ENCODE results near the gene PPTC7.

PPTC7 gene

DNA sequence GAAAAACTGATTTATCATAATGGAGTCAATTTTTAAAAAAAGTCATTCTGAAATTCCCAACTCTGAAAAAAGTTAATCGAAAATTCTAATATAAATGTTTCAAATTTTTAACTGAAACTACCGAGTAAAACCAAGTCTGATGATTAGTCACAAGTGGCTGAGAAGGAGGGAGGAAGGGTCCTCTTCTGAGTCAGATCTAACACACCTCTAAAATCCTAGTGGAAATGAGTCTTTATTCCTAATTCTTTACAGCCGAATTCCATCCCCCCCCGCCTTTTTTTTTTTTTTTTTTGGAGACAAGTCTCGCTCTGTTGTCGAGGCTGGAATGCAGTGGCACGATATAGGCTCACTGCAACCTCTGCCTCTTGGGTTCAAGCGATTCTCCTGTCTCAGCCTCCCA, 43.1 kb downstream of the PPTC7 start:
- Histone ChIP-seq H3K9me2 (ENCODE audit: low read depth, low read length) (no peaks in the 10 kb centered on the region), H3K4me2 (ENCODE audit: low read length) (no peak overlapping the region), H4K20me1 (ENCODE audit: insufficient read depth, low read length) (no peaks in the 10 kb centered on the region), H3K4me3 (ENCODE audit: low read depth, low read length, poor library complexity, severe bottlenecking) (no peak overlapping the region), H3K27ac (ENCODE audit: low read depth, low read length, poor library complexity, severe bottlenecking) (no peak overlapping the region), H3K9ac (ENCODE audit: low read length) (no peak overlapping the region), H3F3A (ENCODE audit: insufficient read depth, low read length) (no peaks in the 10 kb centered on the region), H3K27me3 (ENCODE audit: insufficient read depth, low read length) (no peaks in the 10 kb centered on the region), H3K36me3 (ENCODE audit: insufficient read depth, low read length) (peaks cover 70% of the 10 kb centered on the region), H3K79me2 (ENCODE audit: insufficient read depth, low read length) (no peaks in the 10 kb centered on the region), H3K4me1 (ENCODE audit: insufficient read depth, low read length, severe bottlenecking) (no peaks in the 10 kb centered on the region), H2AFZ (ENCODE audit: low read length) (no peak overlapping the region), H3K9me3 (ENCODE audit: low read length) (no peaks in the 10 kb centered on the region)
- TF ChIP-seq, protein P1, sequence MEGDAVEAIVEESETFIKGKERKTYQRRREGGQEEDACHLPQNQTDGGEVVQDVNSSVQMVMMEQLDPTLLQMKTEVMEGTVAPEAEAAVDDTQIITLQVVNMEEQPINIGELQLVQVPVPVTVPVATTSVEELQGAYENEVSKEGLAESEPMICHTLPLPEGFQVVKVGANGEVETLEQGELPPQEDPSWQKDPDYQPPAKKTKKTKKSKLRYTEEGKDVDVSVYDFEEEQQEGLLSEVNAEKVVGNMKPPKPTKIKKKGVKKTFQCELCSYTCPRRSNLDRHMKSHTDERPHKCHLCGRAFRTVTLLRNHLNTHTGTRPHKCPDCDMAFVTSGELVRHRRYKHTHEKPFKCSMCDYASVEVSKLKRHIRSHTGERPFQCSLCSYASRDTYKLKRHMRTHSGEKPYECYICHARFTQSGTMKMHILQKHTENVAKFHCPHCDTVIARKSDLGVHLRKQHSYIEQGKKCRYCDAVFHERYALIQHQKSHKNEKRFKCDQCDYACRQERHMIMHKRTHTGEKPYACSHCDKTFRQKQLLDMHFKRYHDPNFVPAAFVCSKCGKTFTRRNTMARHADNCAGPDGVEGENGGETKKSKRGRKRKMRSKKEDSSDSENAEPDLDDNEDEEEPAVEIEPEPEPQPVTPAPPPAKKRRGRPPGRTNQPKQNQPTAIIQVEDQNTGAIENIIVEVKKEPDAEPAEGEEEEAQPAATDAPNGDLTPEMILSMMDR (IDR thresholded peaks at IDR 0.05; ENCODE audit: low read length) = no peak
- TF ChIP-seq EZH2 (IDR thresholded peaks at IDR 0.05; ENCODE audit: borderline replicate concordance, low read length) = no peak

DNA sequence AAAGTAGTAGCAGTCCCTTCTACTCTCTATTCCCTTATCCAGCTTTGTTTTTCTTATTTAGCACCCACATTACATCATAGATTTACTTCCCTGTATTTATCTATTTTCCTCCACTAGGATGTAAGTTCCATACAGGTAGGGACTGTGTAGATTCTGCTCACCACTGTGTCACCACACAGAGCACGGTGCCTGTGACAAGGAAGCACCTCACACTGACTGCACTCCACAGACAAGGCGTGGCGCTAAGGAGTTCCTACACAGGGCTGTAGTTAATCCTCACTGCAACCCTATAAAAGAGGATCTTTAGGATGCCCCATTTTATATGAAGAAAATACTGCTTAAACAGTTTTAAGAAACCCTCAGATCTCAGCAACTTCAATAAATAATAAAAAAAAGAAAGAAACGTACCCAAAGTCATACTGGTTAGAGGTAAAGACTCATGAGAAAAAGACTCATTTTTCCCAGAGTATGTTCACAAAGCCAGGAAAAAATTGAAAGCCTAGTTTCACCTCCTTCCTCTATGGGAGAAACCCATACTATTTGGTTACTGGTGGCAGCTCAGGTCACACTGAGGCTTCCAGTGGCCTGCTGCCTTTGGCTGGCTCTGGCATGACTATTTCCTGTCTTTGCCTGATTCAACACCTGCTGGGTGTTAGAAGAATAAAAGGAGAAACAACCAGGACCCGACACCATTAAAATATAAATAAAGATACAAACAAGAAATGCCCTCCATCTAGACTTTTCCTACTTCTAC, 44.1 kb downstream of the PPTC7 start:
- no peak overlapping the region for H3K4me2 ChIP-seq (ENCODE audit: low read length)
- no peaks in the 10 kb centered on the region for H3K9me2 ChIP-seq (ENCODE audit: low read depth, low read length)
- no peaks in the 10 kb centered on the region for H3K79me2 ChIP-seq (ENCODE audit: insufficient read depth, low read length)
- H3K27ac ChIP-seq (ENCODE audit: low read depth, low read length, poor library complexity, severe bottlenecking) = no peak overlapping the region
- H3K4me3 ChIP-seq (ENCODE audit: low read depth, low read length, poor library complexity, severe bottlenecking) = no peak overlapping the region
- peaks cover 74% of the 10 kb centered on the region for H3K36me3 ChIP-seq (ENCODE audit: insufficient read depth, low read length)
- no peaks in the 10 kb centered on the region for H3K9me3 ChIP-seq (ENCODE audit: low read length)
- no peaks in the 10 kb centered on the region for H3K4me1 ChIP-seq (ENCODE audit: insufficient read depth, low read length, severe bottlenecking)
- H4K20me1 ChIP-seq (ENCODE audit: insufficient read depth, low read length) = no peaks in the 10 kb centered on the region
- no peak overlapping the region for H3K9ac ChIP-seq (ENCODE audit: low read length)
- TF ChIP-seq, protein P1 (IDR thresholded peaks at IDR 0.05; ENCODE audit: low read length) = no peak
- no peak for TF ChIP-seq EZH2 (IDR thresholded peaks at IDR 0.05; ENCODE audit: borderline replicate concordance, low read length)
- H3F3A ChIP-seq (ENCODE audit: insufficient read depth, low read length) = no peaks in the 10 kb centered on the region
- no peak overlapping the region for H2AFZ ChIP-seq (ENCODE audit: low read length)
- H3K27me3 ChIP-seq (ENCODE audit: insufficient read depth, low read length) = no peaks in the 10 kb centered on the region

DNA sequence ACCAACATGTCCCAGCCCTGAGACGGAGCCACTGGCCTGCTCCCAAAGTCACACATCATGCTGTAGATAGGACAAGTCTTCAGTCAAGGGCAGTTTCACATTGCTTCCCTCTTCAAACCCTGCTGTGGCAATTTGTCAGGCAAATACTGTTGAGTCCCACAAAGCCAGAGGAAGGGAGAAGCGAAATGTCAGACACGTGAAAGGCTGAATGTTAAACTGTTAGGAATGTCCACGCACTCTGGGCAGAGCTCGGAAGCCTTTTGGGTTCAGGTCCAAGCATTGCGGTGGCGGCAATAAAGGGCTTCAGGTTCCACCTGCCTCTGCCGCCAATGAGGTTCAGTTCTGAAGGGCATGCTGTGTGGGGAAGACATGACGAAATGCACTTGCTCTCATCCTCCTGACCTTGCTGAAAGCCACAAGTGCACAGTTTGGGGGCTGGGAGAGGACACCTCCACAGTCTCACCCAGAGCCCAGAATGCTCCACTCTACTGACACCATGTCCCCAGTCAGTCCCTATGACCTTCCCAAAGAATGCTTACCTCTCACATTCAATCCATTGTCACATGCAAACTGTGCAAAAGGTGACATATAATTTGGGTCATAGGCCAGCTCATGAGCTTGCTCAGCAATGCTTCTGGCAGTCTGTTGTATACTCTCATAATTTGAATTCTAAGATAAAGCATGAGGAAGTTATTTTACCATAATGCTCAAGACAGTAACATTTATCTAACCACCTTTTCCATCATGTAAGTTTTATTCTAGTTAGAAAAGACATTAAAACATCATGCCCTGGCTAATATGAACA, 45.3 kb downstream of the PPTC7 start:
- no peak overlapping the region for H3K4me2 ChIP-seq (ENCODE audit: low read length)
- H3K36me3 ChIP-seq (ENCODE audit: insufficient read depth, low read length) = peaks cover 71% of the 10 kb centered on the region
- TF ChIP-seq, protein P1 (IDR thresholded peaks at IDR 0.05; ENCODE audit: low read length) = no peak
- no peak for TF ChIP-seq EZH2 (IDR thresholded peaks at IDR 0.05; ENCODE audit: borderline replicate concordance, low read length)
- no peaks in the 10 kb centered on the region for H3K9me2 ChIP-seq (ENCODE audit: low read depth, low read length)
- no peak overlapping the region for H2AFZ ChIP-seq (ENCODE audit: low read length)
- no peaks in the 10 kb centered on the region for H3K27me3 ChIP-seq (ENCODE audit: insufficient read depth, low read length)
- H3K4me1 ChIP-seq (ENCODE audit: insufficient read depth, low read length, severe bottlenecking) = no peaks in the 10 kb centered on the region
- no peak overlapping the region for H3K4me3 ChIP-seq (ENCODE audit: low read depth, low read length, poor library complexity, severe bottlenecking)
- H3K9me3 ChIP-seq (ENCODE audit: low read length) = no peaks in the 10 kb centered on the region
- no peak overlapping the region for H3K9ac ChIP-seq (ENCODE audit: low read length)
- no peaks in the 10 kb centered on the region for H4K20me1 ChIP-seq (ENCODE audit: insufficient read depth, low read length)
- H3K79me2 ChIP-seq (ENCODE audit: insufficient read depth, low read length) = no peaks in the 10 kb centered on the region
- no peaks in the 10 kb centered on the region for H3F3A ChIP-seq (ENCODE audit: insufficient read depth, low read length)
- H3K27ac ChIP-seq (ENCODE audit: low read depth, low read length, poor library complexity, severe bottlenecking) = no peak overlapping the region
